GM21423 (cell line): ENCODE data around the gene SAXO2.
"Not testable (repeated sequence)": the region's sequence is repeated elsewhere in the genome, so short reads cannot be mapped to it uniquely, and the experiment has no call there.

Experiments used
- ATAC-seq: cut with Tn5 transposase; IDR thresholded peaks from one replicate; pipeline ENCODE4 v1.9.1; 2021; ENCODE audit warnings: mild to moderate bottlenecking, moderate library complexity; ENCODE audit not compliant: unreplicated experiment

SAXO2 gene, protein sequence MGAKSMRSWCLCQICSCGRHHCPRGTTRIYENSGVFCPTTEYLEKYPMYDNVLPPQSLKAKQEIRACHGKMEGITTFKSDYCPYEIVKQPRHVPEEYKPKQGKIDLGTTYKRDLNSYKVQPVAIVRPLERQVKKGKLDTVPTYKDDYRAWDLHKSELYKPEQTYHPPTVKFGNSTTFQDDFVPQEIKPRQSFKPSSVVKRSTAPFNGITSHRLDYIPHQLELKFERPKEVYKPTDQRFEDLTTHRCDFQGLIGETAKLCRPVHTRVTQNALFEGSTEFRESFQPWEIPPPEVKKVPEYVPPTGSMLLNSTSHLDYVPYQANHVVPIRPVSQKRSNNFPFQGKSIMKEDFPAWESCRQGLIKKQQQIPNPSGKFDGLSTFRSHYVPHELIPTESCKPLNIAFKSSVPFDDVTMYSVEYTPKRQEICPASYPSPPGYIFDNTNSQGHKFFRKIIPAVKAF

DNA sequence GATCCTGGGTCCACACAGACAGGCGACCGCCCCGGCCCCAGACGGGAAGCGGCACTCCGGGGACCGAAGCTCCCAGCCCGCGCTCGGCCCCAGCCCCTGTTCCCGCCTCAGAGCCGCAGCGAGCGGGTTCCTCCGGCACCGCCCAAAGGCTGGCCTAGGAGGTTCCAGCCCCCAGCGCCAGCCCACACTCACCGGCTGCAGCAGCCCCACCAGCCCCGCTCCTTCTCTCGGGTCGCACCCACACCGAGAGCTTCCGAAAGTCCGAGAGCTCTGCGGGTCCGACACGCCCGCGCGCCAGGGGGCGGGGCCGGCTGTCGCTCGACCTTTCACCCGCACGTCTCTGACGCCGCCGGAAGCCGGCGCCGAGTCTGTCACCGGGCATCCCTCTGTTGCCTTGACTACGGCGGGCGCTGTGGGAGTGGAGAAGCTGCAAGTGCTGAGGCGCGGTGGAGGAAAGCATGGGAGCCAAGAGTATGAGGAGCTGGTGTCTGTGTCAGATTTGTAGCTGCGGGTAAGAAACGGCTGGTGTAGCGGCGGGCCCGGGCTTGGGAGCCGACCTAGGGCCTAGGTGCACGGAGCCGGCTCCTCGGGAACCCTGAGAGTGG lies at the start of gene SAXO2, which contains the start of gene EFL1:
TSS of gene SAXO2 (plus strand) at position 397 of the 605 bp plus-strand sequence. CDS start at position 459, 62 bp downstream.
TSS of gene EFL1 (minus strand) at position 313 of the 605 bp plus-strand sequence. CDS start 956 bp downstream, outside the sequence.
- ATAC-seq, result peak; percentile 99

DNA sequence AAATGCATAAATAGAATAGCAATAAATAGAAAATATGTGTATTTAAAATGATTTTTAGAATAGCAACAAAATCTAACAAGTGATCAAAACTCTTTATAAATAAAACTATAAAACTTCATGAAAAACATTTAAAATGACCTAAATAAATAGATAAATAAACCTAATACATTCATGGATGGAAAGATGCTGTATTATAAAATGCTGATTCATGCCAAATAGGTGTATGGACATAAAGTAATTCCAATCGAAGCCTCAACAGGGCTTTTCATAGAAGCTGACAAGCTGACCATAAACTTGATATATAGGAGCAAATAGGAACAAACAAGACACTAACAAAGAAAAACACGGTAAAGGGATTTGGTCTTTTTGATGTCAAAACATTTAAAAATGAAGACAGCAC lies 46.5 kb upstream of the SAXO2 start:
- ATAC-seq, result not testable (repeated sequence)

DNA sequence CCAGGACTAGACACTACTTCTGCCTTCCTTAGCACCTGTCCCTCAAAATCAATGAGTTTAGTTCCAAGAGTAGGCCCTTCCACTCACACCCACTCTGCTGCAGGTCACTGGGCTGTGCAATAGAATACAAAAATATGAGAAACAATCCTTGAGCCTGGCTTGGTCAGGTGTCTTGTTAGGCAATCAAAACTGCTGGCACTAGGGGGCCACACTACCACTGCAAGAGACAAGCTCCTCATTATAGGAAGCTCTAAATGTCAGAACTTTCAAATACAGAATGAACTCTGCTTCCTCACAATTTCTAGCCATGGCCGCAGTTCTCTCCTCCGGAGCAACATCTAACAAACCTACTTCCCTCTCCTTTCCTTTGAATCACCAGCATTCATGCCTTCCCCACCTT lies 41.1 kb upstream of the SAXO2 start:
- not testable (repeated sequence) for ATAC-seq

DNA sequence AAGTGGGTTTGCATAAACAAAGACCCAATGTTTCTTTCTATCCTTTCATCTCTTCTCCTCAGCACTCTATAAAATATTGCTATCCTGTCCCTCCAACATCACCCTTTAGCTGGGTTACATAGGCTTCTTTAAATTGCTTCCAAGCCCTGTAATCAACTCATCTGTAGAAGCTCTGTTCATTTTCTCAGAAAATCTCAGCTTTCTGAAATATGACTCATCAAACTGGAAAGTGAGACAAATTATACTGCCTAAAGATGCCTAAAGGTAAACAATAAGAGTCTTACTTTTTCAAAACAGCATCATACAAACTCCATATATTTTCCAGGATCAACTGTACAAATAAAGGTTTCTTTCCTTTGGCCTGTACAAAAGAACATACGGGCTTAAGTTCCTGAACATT lies 33.9 kb upstream of the SAXO2 start:
- no peak for ATAC-seq

DNA sequence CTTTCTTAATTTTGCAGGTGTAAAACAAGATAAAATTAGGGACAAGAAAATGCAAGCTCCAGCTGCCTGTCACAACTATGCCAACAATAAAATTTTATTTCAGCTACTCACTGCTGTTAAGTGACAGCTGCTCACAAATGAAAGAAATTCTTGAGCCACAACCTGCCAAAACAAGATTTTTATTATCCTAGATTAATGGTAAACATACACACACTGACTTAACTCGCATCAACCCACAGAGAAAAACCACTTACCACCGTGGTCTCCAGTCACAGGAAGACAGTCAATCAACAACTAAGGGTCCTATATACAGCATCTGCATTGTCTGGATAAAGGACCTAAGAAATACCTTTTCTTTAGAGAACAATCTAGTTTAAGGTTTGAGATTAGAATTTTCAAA lies 31.4 kb upstream of the SAXO2 start:
- ATAC-seq, result no peak

DNA sequence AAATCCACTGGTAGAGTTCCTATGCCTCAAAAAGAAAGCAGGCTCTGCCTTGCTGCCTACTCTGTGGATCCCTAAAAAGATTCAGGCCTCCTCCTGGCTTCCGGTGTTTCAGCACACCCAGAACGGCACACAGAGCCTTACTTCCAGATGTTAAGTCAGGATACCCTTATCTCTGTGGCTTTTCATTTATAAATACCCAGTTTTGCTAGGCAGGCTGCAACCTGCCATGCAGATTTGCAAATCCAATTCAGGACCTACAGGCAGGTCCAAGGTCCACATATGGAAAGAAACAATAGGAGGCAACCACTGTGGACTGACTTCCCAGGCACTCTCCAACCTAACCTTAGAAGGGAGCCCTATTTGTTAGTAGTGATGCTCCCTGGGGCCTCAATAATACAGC lies 30.8 kb upstream of the SAXO2 start:
- no peak for ATAC-seq

DNA sequence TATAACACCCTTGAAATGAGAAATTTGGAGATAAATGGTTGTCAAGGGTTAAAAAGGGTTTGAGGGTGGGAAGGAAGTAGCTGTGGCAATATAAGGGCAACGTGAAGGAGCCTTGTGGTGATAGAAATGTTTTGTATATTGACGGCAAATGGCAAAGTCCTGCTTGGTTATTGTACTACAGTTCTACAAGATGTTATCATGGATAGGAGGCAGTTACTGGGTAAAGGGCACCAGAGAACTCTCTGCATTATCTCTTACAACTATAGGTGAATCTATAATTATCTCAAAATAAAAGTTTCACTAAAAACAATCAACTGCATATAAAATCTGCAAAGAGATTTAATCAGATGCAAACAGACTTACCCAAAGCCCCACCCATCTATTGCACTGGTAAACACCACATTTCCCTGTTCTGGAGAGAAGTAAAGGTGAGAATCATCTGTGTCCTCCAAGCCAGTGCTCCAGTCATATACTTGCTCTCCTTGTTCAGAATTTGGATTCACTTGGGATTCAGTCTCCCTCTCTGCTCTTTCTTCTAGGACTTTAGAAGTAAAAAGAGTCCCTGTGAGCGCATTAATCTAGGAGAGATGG lies 24.6 kb upstream of the SAXO2 start:
- ATAC-seq, result not testable (repeated sequence)

DNA sequence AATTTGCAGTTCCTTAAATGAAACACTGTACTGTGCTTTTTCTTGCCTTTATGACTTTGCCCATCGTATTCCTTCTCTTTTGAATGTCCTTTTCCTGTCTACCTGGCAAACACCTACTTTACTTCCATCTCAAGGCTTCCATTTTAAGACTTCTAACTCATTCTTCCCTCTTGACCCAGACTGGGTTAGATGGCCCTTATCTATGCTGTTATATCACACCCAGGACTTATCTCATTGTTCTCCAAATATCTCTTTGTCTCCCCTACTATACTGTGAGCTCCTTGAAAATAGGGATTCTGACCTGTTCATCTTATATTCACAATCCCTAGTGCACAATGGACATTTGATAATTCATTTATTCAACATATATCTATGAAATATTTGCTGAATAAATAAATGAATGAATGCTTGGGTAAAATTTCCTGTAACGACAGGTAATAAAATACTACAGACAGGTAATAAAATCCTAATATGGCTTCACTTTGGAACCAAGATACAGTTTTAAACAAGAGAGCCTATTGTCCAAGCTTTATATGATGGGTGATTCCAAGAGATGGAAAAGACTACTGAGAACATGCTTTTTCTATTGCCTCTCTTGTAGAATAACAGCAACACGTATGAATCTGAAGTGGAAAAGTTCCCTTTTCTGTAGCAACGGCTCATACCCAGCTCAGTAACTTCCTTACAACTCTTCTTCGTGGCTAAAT lies 22.8 kb upstream of the SAXO2 start:
- no peak for ATAC-seq

DNA sequence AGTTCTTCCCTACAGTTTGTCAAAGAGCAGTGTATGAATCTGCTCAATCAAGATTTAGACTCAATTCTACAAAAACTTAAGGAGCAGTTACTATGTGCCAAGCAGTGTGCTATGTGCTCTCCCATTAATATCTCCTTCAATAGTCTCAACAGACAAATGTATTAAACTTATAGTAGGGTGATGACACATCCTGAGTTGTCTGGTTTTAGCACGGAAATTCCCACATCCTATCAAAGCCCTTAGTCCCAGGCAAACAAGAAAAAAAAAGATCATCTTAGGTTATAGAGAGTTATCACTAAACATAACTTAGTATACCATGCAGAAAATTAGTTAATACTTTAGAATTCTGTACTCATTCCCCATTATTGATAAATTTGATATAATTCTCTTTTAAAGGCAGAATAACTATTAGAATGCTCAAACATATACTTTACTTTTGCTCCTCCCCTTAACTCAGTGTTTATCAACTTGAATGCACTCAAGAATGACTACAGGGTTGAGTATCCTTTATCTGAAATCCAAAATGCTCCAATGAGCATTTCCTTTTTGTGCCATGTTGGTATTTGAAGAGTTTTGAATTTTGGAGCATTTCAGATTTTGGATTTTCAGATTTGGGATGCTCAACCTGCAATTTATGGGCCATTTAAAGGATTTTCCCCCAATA lies 20.6 kb upstream of the SAXO2 start:
- ATAC-seq, result not testable (repeated sequence)

DNA sequence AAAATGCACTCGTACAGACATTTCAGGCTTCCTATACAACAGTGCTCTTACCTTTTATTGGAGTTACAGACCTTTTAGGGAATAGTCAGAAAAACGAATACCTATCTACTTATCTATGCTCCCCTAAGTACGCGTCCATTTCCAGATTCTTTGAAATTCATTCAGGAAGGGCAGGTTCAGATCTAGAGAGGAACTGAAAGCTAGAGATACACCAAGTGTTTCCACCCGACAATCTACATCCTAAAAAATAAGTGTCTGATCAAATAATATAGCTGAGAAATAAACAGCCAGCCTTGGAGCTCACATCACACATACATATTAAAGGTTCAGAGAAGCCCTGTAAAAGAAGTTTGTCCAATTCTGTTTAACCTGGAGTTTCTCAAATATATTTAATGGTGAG lies 19.0 kb upstream of the SAXO2 start:
- not testable (repeated sequence) for ATAC-seq

DNA sequence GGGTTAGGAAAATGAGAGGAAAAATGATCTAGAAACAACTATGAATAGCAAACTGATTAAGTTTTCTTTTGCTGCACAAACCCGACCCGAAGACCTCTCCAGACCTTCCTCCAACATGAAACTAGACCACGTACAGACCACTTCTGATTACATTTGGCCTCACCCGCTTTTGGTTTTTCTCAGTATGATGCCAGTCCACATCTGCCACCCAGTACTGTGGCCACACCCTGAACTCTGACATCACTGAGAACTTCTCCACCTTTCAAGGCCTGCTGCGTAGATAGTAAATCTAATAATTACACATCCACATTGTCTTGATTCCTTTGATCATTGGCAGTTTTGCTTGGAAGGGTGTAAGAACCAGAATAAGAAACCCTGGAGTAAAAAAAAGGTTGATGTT lies 16.7 kb upstream of the SAXO2 start:
- not testable (repeated sequence) for ATAC-seq

DNA sequence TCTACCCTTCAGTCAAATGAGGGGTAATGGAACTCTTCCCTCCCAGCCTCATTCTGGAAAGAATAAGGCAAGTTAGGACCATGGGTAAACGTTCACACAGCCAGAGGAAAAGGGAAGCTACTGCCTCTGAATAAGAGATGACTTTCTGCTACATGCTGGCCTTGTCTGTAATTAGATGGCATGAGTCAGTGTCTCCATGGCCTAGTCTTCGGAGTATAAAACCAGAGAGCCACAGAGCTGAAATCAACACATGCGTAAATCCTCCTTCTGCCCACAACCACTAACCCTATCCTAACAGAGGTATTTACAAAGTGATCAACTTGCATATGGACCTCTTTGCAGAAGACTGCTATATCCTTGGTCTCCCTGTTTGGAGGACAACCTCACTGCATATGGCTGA lies 14.4 kb upstream of the SAXO2 start:
- ATAC-seq, result not testable (repeated sequence)

DNA sequence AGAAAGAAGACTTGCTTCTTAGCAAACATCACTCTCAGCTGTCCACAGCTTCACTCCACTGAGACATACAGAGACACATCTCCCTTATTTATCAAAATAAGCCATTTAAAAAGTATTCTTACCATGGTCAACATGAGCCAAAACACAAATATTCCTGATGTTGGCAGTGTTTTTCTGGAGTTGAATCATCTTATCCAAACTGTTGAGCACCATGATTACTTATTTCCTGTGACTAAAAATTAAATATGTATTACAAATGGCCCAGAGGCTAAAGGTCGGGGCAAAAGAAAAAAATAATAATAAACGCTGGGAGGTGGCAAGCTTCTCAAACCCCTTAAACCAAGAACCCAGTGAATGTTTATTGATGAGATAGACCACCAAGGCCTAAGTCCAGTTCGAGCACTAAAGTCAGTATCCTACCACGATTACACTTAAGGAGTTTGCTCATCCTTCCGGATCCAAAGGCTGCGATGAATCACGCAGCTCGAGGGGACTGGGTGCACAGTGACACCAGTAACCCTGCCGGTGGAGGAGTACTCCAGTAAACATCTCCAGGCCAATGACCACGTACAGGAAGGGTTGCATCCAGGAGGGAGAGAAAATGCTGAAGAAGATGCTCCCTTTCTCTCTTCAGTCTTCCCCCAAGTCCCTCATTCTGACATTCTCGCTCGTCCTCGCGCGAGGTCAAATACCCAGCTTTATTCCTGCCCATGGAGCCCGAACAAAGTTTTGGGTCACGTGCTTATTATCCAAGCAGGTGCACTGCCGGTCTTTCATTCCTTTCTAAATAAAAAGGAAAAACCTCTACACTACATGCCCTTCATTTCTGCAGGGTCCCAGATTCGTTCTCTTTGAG lies 824 bp upstream of the SAXO2 start:
- peak; percentile 21 for ATAC-seq

DNA sequence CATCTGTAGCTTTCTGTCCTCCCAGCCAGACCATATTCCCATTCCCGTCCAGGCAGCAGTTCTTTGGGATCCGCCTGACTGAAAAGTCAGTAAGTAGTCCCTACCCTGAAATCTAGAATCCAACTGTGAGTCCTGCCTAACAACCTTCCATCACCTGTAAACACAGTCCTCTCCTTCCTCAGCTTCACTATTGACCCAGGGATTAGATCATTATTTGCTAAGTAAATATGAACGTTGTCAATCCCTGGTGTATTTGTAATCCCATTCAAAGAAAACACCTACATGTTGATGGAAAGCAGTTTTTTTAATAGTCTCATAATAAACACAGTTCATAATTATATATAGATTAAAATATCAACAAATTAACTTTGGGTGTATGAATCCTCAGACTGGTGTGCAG lies 732 bp downstream of the SAXO2 start:
- no peak for ATAC-seq

DNA sequence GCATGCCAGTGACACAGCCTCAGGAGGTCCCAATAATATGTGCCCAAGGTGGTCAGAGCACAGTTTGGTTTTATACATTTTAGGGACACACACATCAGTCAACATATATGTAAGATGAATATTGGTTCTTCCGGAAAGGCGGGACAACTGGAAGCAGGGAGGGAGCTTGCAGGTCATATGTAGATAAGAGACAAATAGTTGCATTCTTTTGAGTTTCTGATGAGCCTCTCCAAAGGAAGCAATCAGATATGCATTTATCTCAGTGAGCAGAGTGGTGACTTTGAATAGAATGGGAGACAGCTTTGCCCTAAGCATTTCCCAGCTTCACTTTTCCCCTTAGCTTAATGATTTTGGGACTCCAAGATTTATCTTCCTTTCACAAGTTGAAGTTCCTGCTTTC lies 4.5 kb downstream of the SAXO2 start:
- ATAC-seq, result not testable (repeated sequence)

DNA sequence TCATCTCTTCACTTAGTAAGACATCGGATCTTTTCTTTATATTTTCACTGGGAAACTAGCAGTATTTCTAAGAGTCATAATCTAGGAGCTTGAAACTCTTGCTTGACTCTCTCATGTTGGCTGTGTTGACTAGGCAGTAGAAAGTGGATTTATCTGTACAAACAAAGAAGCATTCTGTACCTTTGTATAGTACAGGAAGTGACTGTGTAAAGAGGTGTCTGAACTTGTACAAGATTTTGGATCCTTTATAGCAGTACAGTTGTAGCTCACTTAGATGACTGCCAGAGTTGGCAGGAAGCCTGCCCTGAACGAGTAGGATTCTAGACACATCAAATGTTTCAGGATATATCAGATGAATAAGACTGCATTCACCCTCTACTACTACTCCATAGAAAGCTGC lies 5.8 kb downstream of the SAXO2 start:
- ATAC-seq, result not testable (repeated sequence)

DNA sequence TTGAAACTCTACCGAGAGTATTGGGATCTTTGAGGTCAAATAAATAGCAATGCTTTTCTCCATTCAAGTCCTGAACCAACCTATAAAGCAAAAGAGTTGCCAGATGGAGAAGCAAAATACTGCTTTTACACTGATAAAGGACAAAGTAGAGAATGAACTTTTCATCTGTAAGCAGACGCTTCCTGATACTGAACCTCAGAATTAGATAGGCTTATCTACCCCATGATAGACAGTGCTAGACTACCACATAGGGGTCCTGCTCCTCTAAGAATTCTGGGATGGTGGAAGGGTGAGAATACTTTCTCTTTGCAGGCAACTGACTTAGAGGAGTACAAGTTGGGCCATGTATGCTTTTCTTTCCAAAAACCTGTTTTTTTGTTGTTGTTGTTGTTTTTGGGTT lies 9.5 kb downstream of the SAXO2 start:
- ATAC-seq, result no peak

DNA sequence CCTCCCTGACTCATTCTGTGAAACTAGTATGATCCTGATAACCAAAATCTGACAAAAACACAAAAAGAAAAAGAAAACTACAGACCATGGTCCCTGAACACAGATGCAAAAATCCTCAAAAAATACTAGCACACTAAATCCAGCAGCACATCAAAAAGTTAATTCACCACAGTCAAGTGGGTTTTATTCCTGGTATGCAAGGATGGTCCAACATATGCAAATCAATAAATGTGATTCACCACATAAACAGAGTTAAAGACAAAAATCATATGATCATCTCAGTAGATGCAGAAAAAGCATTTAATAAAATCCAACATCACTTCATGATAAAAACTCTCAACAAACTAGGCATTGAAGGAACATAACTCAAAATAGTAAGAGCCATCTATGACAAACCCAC lies 12.8 kb downstream of the SAXO2 start:
- ATAC-seq, result no peak

DNA sequence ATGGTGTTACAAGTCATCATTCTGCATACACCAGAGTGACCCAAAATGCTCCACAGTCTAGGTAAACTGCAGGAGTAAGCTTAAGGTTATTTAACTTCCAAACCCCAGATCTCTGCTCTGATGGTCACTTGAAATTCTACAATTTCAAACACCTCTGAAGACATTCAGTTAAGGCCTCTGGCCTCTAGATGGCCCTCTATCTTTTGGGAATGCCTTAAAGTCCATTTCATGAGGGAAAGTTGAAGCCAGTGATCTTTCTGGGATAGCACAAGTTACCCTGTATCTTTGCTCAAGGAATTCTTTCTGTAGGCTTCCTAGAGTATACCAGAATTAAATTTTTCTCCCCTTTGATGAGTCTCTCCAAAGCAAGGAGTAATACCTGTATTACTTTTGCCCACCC lies 18.7 kb downstream of the SAXO2 start:
- not testable (repeated sequence) for ATAC-seq

DNA sequence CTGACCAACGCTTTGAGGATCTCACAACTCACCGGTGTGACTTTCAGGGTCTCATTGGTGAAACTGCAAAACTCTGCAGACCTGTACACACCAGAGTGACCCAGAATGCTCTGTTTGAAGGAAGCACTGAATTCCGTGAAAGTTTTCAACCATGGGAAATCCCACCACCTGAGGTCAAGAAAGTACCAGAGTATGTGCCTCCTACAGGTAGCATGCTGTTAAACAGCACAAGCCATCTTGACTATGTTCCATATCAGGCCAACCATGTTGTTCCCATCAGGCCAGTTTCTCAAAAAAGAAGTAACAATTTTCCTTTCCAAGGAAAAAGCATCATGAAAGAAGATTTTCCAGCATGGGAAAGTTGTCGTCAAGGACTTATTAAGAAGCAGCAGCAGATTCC lies 19.8 kb downstream of the SAXO2 start:
- not testable (repeated sequence) for ATAC-seq
